T-helper 2 cell treated with Interferon-gamma antibody and Interleukin-4, amounts not matched to agents 5 μg/mL and 100 μg/mL, for 36 hours (primary cell): ENCODE measurements around the gene POU6F2.

Experiments used
- DNase-seq: peaks from one replicate; pipeline ENCODE4 v3.0.0; 2021; ENCODE audit warnings: low spot score
- H3K27ac Mint-ChIP-seq: one replicate; pipeline ENCODE4 v1.8.0; 2021; ENCODE audit warnings: mild to moderate bottlenecking, mixed read lengths
- H3K27me3 Mint-ChIP-seq: one replicate; pipeline ENCODE4 v1.8.0; 2021; ENCODE audit warnings: low read depth, mixed read lengths
- H3K36me3 Mint-ChIP-seq: one replicate; pipeline ENCODE4 v1.8.0; 2021; ENCODE audit warnings: low read depth, mixed read lengths
- H3K4me1 Mint-ChIP-seq: one replicate; pipeline ENCODE4 v1.8.0; 2021; ENCODE audit warnings: low read depth, mixed read lengths
- H3K4me3 Mint-ChIP-seq: one replicate; pipeline ENCODE4 v1.8.0; 2022; ENCODE audit warnings: mild to moderate bottlenecking, moderate library complexity, mixed read lengths
- H3K9me3 Mint-ChIP-seq: one replicate; pipeline ENCODE4 v1.8.0; 2021; ENCODE audit warnings: mixed read lengths

The POU6F2 gene

GRCh38 chr7:39446546-39446945 lies 468.8 kb downstream of the POU6F2 start:
- Mint-ChIP-seq H3K27me3 (peaks cover 17% of the 10 kb centered on the region), H3K27ac (no peak overlapping the region), H3K9me3 (no peaks in the 10 kb centered on the region)

GRCh38 chr7:39451901-39452300 lies 474.2 kb downstream of the POU6F2 start:
- no peaks in the 10 kb centered on the region for H3K9me3 Mint-ChIP-seq
- peaks cover 6% of the 10 kb centered on the region for H3K27me3 Mint-ChIP-seq
- DNase-seq: no peak
- H3K4me3 Mint-ChIP-seq: no peak overlapping the region
- H3K4me1 Mint-ChIP-seq: no peaks in the 10 kb centered on the region
- no peaks in the 10 kb centered on the region for H3K36me3 Mint-ChIP-seq
- H3K27ac Mint-ChIP-seq: no peak overlapping the region

More at GRCh38 chr7:39446546-39446945, 468.8 kb downstream of the POU6F2 start:
- no peaks in the 10 kb centered on the region for H3K36me3 Mint-ChIP-seq
- H3K4me1 Mint-ChIP-seq: no peaks in the 10 kb centered on the region
- DNase-seq: no peak
- H3K4me3 Mint-ChIP-seq: no peak overlapping the region

GRCh38 chr7:39453743-39454355 lies 476.1 kb downstream of the POU6F2 start:
- Mint-ChIP-seq H3K4me3 (no peak overlapping the region), H3K36me3 (no peaks in the 10 kb centered on the region), H3K27ac (no peak overlapping the region), H3K4me1 (no peaks in the 10 kb centered on the region), H3K9me3 (no peaks in the 10 kb centered on the region), H3K27me3 (peaks cover 3% of the 10 kb centered on the region)
- peak; percentile 36 for DNase-seq

- no peaks in the 10 kb centered on the region for H3K9me3 Mint-ChIP-seq
- DNase-seq: no peak
- no peaks in the 10 kb centered on the region for H3K4me1 Mint-ChIP-seq
- no peaks in the 10 kb centered on the region for H3K36me3 Mint-ChIP-seq
- H3K27ac Mint-ChIP-seq: no peak overlapping the region
- no peak overlapping the region for H3K4me3 Mint-ChIP-seq
- H3K27me3 Mint-ChIP-seq: peaks cover 15% of the 10 kb centered on the region
Observed at GRCh38 chr7:39458061-39458745, 480.5 kb downstream of the POU6F2 start.

GRCh38 chr7:39459636-39460035 lies 481.9 kb downstream of the POU6F2 start:
- H3K27me3 Mint-ChIP-seq: peaks cover 19% of the 10 kb centered on the region
- H3K4me1 Mint-ChIP-seq: no peaks in the 10 kb centered on the region
- no peak for DNase-seq
- H3K27ac Mint-ChIP-seq: no peak overlapping the region
- no peaks in the 10 kb centered on the region for H3K9me3 Mint-ChIP-seq
- H3K36me3 Mint-ChIP-seq: no peaks in the 10 kb centered on the region
- H3K4me3 Mint-ChIP-seq: no peak overlapping the region

- H3K36me3 Mint-ChIP-seq: no peaks in the 10 kb centered on the region
- no peak overlapping the region for H3K27ac Mint-ChIP-seq
- H3K27me3 Mint-ChIP-seq: peaks cover 21% of the 10 kb centered on the region
- H3K4me1 Mint-ChIP-seq: peaks cover 2% of the 10 kb centered on the region
- H3K9me3 Mint-ChIP-seq: no peaks in the 10 kb centered on the region
- no peak for DNase-seq
- no peak overlapping the region for H3K4me3 Mint-ChIP-seq
Observed at GRCh38 chr7:39460486-39460885, 482.8 kb downstream of the POU6F2 start.

- Mint-ChIP-seq H3K4me3 (no peak overlapping the region), H3K4me1 (peaks cover 2% of the 10 kb centered on the region), H3K27ac (no peak overlapping the region)
Observed at GRCh38 chr7:39461263-39461820, 483.6 kb downstream of the POU6F2 start.

GRCh38 chr7:39463252-39463651 lies 485.5 kb downstream of the POU6F2 start:
- DNase-seq: no peak
- Mint-ChIP-seq H3K4me1 (peaks cover 2% of the 10 kb centered on the region), H3K27ac (no peak overlapping the region), H3K9me3 (no peaks in the 10 kb centered on the region), H3K4me3 (no peak overlapping the region), H3K36me3 (no peaks in the 10 kb centered on the region), H3K27me3 (peaks cover 25% of the 10 kb centered on the region)

More at GRCh38 chr7:39461263-39461820, 483.6 kb downstream of the POU6F2 start:
- no peaks in the 10 kb centered on the region for H3K36me3 Mint-ChIP-seq
- DNase-seq: no peak
- H3K27me3 Mint-ChIP-seq: peaks cover 25% of the 10 kb centered on the region
- H3K9me3 Mint-ChIP-seq: no peaks in the 10 kb centered on the region

- Mint-ChIP-seq H3K4me1 (peaks cover 2% of the 10 kb centered on the region), H3K36me3 (no peaks in the 10 kb centered on the region), H3K9me3 (no peaks in the 10 kb centered on the region), H3K4me3 (peak overlapping the region; percentile 43), H3K27me3 (peaks cover 28% of the 10 kb centered on the region), H3K27ac (no peak overlapping the region)
- DNase-seq: no peak
Observed at GRCh38 chr7:39464350-39465054, 486.8 kb downstream of the POU6F2 start.

GRCh38 chr7:39465055-39465929 lies 487.6 kb downstream of the POU6F2 start:
- Mint-ChIP-seq H3K9me3 (no peaks in the 10 kb centered on the region), H3K36me3 (no peaks in the 10 kb centered on the region), H3K4me1 (peaks cover 2% of the 10 kb centered on the region), H3K4me3 (peak overlapping the region; percentile 43), H3K27me3 (peaks cover 28% of the 10 kb centered on the region), H3K27ac (no peak overlapping the region)
- peak; percentile 11 for DNase-seq

GRCh38 chr7:39468261-39468660 lies 490.6 kb downstream of the POU6F2 start:
- no peak overlapping the region for H3K4me3 Mint-ChIP-seq
- no peaks in the 10 kb centered on the region for H3K9me3 Mint-ChIP-seq
- H3K4me1 Mint-ChIP-seq: peaks cover 2% of the 10 kb centered on the region
- H3K27me3 Mint-ChIP-seq: peaks cover 20% of the 10 kb centered on the region
- no peaks in the 10 kb centered on the region for H3K36me3 Mint-ChIP-seq
- DNase-seq: no peak
- no peak overlapping the region for H3K27ac Mint-ChIP-seq

GRCh38 chr7:39468808-39469374 lies 491.2 kb downstream of the POU6F2 start:
- H3K36me3 Mint-ChIP-seq: no peaks in the 10 kb centered on the region
- H3K27me3 Mint-ChIP-seq: peaks cover 17% of the 10 kb centered on the region
- H3K27ac Mint-ChIP-seq: no peak overlapping the region
- peaks cover 2% of the 10 kb centered on the region for H3K4me1 Mint-ChIP-seq
- no peaks in the 10 kb centered on the region for H3K9me3 Mint-ChIP-seq
- DNase-seq: no peak
- no peak overlapping the region for H3K4me3 Mint-ChIP-seq

GRCh38 chr7:39480901-39481300 lies 503.2 kb downstream of the POU6F2 start:
- Mint-ChIP-seq H3K9me3 (no peaks in the 10 kb centered on the region), H3K36me3 (no peaks in the 10 kb centered on the region), H3K27me3 (peaks cover 10% of the 10 kb centered on the region)

More at GRCh38 chr7:39480901-39481300, 503.2 kb downstream of the POU6F2 start:
- Mint-ChIP-seq H3K4me1 (no peaks in the 10 kb centered on the region), H3K4me3 (no peak overlapping the region), H3K27ac (no peak overlapping the region)
- no peak for DNase-seq
